Inflammatory macrophage treated with lipopolysaccharide for 1 hour (primary cell): ENCODE results near the gene OBSCN.
"Not testable (repeated sequence)": the region's sequence is repeated elsewhere in the genome, so short reads cannot be mapped to it uniquely, and the experiment has no call there.

Source experiments
- DNase-seq, 2 donors: peaks; one replicate each; pipeline ENCODE4 v3.0.0-alpha.2; 2020 to 2022

Gene OBSCN

GRCh38 chr1:228170666-228171065, 37.2 kb upstream of the OBSCN start:
- no peak for DNase-seq

- DNase-seq, result no peak
These were observed 36.5 kb upstream of the OBSCN start for GRCh38 chr1:228171221-228171891.

GRCh38 chr1:228172591-228173527, 35.0 kb upstream of the OBSCN start:
- no peak for DNase-seq

DNA sequence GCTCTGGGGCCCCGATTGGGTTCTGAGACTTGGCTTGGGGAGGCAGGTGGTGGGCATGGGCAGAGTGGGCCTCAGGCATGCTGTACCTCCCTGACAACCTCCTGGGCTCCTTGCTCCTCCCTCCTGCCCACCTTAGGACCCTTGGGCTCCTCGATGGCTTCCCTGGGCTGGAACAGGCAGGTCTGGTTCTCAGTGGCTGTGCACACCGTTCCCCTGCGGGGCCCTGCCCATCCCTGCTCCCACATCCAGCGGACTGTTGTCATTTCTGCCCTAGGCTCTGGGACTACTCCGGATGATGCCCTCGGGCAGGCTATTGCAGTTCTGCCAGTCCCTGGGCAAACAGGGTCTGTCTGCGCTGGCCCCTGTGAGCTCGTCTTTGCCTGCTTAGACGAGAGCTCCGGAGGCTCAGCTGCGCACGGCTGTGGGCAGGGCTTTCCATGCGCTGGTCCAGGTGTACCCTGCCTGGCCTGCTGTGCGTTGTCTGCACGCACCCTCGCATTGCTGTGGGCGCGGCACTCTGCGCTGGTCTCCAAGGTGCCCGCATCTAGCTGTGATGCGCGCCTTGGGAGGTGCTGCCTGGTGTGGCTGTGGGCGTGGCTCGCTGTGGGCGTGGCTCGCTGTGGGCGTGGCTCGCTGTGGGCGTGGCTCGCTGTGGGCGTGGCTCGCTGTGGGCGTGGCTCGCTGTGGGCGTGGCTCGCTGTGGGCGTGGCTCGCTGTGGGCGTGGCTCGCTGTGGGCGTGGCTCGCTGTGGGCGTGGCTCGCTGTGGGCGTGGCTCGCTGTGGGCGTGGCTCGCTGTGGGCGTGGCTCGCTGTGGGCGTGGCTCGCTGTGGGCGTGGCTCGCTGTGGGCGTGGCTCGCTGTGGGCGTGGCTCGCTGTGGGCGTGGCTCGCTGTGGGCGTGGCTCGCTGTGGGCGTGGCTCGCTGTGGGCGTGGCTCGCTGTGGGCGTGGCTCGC, 34.0 kb upstream of the OBSCN start:
- DNase-seq, result not testable (repeated sequence)

DNA sequence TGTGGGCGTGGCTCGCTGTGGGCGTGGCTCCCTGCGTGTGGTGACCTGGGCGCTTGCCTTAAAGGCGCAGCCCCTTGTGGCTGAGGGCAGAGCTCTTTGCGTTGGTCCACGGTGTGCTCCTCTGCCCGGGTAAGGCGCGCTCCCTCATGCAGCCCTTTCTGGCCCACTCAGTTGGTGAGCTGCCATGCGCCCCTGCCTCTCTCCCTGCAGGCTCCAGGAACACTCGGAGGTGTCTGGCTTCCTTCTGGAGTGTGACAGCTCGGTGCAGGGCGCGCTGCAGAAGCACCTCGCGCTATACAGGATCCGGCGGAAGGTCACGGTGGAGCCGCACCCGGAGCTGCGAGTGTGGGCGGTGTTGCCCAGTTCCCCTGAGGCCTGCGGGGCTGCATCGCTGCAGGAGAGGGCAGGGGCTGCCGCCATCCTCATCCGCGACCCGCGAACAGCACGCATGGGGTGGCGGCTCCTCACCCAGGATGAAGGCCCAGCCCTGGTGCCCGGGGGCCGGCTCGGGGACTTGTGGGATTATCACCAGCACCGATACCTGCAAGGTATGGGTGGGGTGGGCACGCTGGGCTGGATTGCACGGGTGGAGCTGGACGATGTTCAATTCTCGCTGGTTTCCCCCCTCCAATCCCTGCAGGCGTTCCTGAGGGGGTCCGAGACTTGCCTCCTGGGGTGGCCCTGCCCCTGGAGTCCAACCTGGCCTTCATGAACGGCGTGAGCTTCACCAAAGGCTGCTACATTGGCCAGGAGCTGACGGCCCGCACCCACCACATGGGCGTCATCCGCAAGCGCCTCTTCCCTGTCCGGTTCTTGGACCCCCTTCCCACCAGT, 33.1 kb upstream of the OBSCN start:
- DNase-seq, result no peak

DNA sequence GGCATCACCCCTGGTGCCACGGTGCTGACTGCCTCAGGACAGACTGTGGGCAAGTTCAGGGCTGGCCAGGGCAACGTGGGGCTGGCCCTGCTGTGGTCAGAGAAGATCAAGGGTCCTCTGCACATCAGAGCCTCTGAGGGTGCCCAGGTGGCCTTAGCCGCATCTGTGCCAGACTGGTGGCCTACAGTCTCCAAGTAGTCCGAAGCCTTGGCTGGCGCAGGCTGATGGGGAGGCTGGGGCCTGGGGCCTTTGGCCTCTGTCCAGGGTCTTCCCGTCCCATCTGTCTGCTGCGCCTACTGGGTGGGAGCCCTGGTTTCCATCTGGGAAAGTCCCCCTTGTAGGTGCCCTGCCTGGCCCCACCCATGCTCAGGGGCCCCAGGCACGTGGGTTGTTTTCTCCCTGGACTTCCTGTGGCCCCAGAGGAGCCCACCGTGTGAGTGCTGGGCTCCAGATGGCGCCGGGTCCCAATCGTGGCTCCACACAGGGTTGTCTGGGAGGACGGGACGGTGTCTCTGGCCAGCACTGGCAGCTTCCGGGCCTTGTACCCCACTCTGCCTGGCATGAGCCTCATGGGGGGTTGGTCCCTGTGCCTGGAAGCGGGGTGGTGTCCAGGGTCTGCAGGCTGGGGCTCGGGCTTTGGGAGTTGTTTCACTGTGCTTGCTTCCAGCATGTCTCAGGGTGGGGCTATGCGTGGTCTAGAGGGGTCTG, 32.4 kb upstream of the OBSCN start:
- DNase-seq, result no peak

- no peak for DNase-seq
These were observed 31.8 kb upstream of the OBSCN start for GRCh38 chr1:228176024-228176395.

DNA sequence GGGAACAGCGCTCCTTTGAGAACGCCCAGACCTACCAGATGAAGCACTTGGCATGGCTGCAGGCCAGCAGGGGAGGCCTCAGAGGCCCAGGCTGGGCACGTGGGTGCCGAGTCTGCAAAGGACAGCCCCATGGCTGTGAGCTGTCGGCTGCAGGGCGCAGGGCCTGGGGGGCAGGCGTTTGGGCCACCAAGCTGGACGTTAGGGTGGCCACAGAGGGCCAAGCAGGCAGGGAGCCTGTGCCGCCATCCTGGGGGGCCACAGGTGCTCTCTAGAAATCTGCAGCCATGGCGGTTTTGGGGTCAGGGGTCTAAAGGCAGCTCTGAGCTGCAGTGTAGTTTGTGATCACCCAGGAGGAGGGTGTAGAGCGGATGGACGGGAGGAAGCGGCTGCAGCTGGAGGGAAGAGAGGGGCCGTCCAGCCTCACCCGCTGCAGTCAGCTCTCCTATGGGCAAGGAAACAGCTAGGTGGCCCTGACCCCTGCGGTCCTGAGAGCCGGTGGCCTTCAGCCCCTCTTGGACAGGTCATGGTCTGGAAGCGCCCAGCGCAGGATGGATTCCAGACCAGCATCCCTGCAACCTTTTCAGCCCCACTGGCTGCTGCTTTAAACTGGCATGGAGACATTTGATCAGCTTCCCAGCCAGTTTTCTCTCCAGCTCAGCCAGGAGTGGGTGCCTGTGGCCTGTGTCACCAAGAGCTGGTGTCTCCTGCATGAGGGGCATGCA, 31.2 kb upstream of the OBSCN start:
- no peak for DNase-seq

GRCh38 chr1:228177183-228177475, 30.7 kb upstream of the OBSCN start:
- no peak for DNase-seq

DNA sequence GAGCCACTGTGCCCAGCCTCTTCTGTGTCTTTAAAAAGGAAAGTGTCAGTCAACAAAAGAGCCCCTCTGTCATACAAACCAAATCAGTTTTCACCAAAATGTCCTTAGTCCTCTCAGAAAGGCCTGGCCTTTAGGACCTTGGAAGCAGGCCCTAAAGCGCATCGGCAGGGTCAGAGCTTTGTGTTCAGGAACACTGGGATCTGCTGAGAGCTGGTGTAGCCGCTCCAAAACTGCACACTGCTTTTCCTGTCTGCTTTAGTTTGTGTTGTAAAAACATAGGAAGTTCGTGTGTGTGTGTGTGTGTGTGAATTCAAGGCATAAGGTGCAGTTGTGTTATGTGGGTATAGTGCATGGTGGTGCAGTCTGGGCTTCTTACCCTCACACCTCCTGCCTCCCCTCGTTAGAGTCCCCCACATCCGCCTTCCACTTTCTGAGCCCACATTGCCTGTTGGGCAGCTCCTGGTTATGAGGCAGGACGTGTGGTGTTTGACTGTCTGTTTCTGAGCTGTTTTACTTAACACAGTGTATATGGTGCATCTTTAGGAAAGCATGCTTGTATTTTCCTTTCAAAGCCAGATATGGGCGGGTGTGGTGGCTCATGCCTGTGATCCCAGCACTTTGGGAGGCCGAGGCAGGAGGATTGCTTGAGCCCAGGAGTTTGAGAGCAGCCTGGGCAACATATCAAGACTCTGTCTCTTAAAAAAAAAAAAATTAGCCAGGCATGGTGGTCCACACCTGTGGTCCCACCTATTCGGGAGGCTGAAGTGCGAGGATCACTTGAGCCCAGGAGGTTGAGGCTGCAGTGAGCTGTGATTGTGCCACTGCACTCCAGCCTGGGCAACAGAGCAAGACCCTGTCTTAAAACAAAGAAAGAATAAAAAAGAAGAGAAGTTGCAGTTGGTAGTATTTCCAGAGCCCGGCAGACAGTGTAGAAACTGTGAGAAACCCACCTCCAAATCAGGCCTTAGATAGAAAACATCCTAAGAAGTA, 29.8 kb upstream of the OBSCN start:
- no peak for DNase-seq

- no peak for DNase-seq
These were observed 28.8 kb upstream of the OBSCN start for GRCh38 chr1:228178737-228179684.

GRCh38 chr1:228180271-228180958, 27.4 kb upstream of the OBSCN start:
- no peak for DNase-seq

GRCh38 chr1:228180959-228181644, 26.7 kb upstream of the OBSCN start:
- no peak for DNase-seq

- DNase-seq, result no peak
These were observed 26.2 kb upstream of the OBSCN start for GRCh38 chr1:228181645-228182034.

GRCh38 chr1:228182296-228183030, 25.4 kb upstream of the OBSCN start:
- DNase-seq, result no peak

DNA sequence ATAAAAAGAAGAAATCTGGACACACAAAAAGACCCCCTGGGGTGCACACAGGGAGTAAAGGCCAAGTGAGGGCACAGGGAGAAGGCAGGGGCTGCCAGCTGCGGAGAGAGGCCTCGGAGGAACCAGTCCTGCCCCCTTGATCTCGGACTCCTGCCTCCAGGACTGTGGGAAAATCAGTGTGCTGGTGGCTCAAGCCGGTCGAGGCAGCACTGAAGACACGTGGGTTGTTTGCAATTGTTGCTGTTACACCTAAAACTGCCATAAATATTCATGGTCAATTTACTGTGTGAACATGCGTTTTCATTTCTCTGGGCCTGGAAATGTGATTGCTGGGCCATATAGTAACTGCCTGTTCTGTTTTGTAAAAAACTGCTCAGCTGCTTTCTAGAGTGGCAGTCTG, 23.7 kb upstream of the OBSCN start:
- no peak for DNase-seq

DNA sequence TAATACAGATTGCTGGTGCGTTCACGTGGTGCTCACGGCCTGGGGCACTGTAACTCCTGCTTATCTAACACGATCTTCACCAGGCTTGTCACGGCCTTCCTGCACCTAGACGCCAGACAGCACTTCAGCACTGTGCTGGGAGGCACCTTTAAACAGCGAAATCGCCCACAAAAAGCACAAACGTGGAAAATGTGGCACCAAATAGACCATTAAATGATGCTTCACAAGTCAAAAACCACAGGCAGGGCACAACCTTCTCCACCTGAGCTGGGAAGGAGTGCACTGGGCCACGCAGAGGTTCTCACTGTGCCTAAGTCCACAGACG, 22.2 kb upstream of the OBSCN start:
- no peak for DNase-seq
